Head of caudate nucleus (tissue), 42 donors: ENCODE measurements around the gene PDGFB.

ENCODE experiments used
- DNase-seq, 42 donors: peaks; one replicate each; pipeline versions ENCODE4 v3.0.0 to v3.0.0-alpha.2; 2020 to 2021; ENCODE audit warnings: mixed read lengths in 7 of 42
- intact Hi-C: fragments of 100-400 bp; cut with DNase I; formaldehyde crosslinking; loops from one replicate; pipeline ENCODE4 v1.15.0; 2022

The PDGFB gene

GRCh38 chr22:39244136-39244495 lies 666 bp downstream of the PDGFB start:
- peak in 6 of 42 donors; percentile 22 to 61 (median 41) for DNase-seq
- intact Hi-C loops, result no loop called here

- intact Hi-C loops, result no loop called here
- DNase-seq, result peak in 2 of 42 donors; percentile 21 to 38
Observed at GRCh38 chr22:39243439-39244135, 1.2 kb downstream of the PDGFB start.

- intact Hi-C loops, result no loop called here
Observed at GRCh38 chr22:39242595-39243438, 2.0 kb downstream of the PDGFB start.

GRCh38 chr22:39241794-39242594 lies 2.8 kb downstream of the PDGFB start:
- intact Hi-C loops, result no loop called here
- DNase-seq, result peak in 19 of 42 donors; percentile 24 to 73 (median 51)

More at GRCh38 chr22:39242595-39243438, 2.0 kb downstream of the PDGFB start:
- DNase-seq, result peak in 41 of 42 donors; percentile 34 to 86 (median 71)

- intact Hi-C loops, result no loop called here
- peak in 9 of 42 donors; percentile 35 to 69 (median 43) for DNase-seq
Observed at GRCh38 chr22:39240831-39241793, 3.7 kb downstream of the PDGFB start.

GRCh38 chr22:39239561-39240423 lies 5.0 kb downstream of the PDGFB start:
- DNase-seq, result peak in 1 of 42 donors; percentile 24
- intact Hi-C loops, result no loop called here

GRCh38 chr22:39238966-39239505 lies 5.7 kb downstream of the PDGFB start:
- intact Hi-C loops, result no loop called here
- DNase-seq, result peak in 1 of 42 donors; percentile 23

- intact Hi-C loops, result no loop called here
Observed at GRCh38 chr22:39238561-39238960, 6.2 kb downstream of the PDGFB start.

GRCh38 chr22:39238101-39238466 lies 6.7 kb downstream of the PDGFB start:
- intact Hi-C loops, result no loop called here
- no peak for DNase-seq

More at GRCh38 chr22:39238561-39238960, 6.2 kb downstream of the PDGFB start:
- no peak for DNase-seq

GRCh38 chr22:39237318-39238100 lies 7.3 kb downstream of the PDGFB start:
- peak in 2 of 42 donors; percentile 23 to 41 for DNase-seq
- intact Hi-C loops, result no loop called here

- DNase-seq, result no peak
- intact Hi-C loops, result no loop called here
Observed at GRCh38 chr22:39236321-39237317, 8.2 kb downstream of the PDGFB start.

- DNase-seq, result peak in 1 of 42 donors; percentile 24
- intact Hi-C loops, result no loop called here
Observed at GRCh38 chr22:39234867-39235687, 9.7 kb downstream of the PDGFB start.

- DNase-seq, result no peak
- intact Hi-C loops, result no loop called here
Observed at GRCh38 chr22:39234472-39234787, 10.4 kb downstream of the PDGFB start.

- DNase-seq, result no peak
- intact Hi-C loops, result no loop called here
Observed at GRCh38 chr22:39233710-39234471, 10.9 kb downstream of the PDGFB start.
